Measurements from ENCODE around the gene ASTN2. TPM values are rescaled to one million over a fixed set of nuclear protein-coding genes. Genes with fewer than 3 reads are reported as not detected.

ASTN2 gene
- total and polyA plus RNA-seq, 10 of the 15 experiments (the other 5 are each of a cell fraction or from before 2014, with no cell fraction given), result 1.4 to 15.7 (median 7.0) TPM

DNA sequence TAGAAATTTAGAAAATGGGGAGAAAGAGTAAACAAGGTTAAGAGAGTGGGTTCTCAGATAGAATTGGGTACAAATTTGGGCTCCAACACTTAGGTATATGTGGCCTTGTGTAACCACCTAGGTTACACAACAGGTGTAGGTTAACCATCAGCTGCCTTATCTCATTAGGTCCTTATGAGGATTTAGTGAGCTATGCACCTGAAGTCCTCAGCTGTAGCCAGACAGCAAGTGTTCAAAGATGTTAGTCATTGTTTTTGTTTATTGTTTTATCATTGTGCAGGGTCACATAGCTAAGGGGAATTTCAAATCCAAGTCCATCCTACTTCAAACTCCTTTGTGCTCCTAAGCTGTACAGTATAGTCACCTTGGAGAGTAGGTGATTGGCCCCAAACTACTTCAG is 728.7 kb downstream of the ASTN2 start:
- H3K4me3 ChIP-seq, result peak overlapping the region; percentile 92
- POLR2A ChIA-PET, result interaction anchor here (1.5 kb wide), 1 partner anchor 143 kb away, joined by 3 read pairs; no protein-coding TSS in a partner anchor
- TF ChIP-seq, protein P1, sequence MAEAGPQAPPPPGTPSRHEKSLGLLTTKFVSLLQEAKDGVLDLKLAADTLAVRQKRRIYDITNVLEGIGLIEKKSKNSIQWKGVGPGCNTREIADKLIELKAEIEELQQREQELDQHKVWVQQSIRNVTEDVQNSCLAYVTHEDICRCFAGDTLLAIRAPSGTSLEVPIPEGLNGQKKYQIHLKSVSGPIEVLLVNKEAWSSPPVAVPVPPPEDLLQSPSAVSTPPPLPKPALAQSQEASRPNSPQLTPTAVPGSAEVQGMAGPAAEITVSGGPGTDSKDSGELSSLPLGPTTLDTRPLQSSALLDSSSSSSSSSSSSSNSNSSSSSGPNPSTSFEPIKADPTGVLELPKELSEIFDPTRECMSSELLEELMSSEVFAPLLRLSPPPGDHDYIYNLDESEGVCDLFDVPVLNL (IDR thresholded peaks at IDR 0.05; ENCODE audit: low read depth, low read length), result no peak
- TF ChIP-seq, protein P2, sequence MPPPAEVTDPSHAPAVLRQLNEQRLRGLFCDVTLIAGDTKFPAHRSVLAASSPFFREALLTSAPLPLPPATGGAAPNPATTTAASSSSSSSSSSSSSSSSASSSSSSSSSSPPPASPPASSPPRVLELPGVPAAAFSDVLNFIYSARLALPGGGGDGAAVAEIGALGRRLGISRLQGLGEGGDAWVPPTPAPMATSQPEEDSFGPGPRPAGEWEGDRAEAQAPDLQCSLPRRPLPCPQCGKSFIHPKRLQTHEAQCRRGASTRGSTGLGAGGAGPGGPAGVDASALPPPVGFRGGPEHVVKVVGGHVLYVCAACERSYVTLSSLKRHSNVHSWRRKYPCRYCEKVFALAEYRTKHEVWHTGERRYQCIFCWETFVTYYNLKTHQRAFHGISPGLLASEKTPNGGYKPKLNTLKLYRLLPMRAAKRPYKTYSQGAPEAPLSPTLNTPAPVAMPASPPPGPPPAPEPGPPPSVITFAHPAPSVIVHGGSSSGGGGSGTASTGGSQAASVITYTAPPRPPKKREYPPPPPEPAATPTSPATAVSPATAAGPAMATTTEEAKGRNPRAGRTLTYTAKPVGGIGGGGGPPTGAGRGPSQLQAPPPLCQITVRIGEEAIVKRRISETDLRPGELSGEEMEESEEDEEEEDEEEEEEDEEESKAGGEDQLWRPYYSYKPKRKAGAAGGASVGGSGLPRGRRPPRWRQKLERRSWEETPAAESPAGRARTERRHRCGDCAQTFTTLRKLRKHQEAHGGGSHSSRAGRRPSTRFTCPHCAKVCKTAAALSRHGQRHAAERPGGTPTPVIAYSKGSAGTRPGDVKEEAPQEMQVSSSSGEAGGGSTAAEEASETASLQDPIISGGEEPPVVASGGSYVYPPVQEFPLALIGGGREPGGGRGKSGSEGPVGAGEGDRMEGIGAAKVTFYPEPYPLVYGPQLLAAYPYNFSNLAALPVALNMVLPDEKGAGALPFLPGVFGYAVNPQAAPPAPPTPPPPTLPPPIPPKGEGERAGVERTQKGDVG (CRISPR knock-in tag; IDR thresholded peaks at IDR 0.05), result no peak
- TF ChIP-seq, protein P3, sequence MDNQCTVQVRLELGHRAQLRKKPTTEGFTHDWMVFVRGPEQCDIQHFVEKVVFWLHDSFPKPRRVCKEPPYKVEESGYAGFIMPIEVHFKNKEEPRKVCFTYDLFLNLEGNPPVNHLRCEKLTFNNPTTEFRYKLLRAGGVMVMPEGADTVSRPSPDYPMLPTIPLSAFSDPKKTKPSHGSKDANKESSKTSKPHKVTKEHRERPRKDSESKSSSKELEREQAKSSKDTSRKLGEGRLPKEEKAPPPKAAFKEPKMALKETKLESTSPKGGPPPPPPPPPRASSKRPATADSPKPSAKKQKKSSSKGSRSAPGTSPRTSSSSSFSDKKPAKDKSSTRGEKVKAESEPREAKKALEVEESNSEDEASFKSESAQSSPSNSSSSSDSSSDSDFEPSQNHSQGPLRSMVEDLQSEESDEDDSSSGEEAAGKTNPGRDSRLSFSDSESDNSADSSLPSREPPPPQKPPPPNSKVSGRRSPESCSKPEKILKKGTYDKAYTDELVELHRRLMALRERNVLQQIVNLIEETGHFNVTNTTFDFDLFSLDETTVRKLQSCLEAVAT (IDR thresholded peaks at IDR 0.05), result no peak
- TF ChIP-seq, protein P4, sequence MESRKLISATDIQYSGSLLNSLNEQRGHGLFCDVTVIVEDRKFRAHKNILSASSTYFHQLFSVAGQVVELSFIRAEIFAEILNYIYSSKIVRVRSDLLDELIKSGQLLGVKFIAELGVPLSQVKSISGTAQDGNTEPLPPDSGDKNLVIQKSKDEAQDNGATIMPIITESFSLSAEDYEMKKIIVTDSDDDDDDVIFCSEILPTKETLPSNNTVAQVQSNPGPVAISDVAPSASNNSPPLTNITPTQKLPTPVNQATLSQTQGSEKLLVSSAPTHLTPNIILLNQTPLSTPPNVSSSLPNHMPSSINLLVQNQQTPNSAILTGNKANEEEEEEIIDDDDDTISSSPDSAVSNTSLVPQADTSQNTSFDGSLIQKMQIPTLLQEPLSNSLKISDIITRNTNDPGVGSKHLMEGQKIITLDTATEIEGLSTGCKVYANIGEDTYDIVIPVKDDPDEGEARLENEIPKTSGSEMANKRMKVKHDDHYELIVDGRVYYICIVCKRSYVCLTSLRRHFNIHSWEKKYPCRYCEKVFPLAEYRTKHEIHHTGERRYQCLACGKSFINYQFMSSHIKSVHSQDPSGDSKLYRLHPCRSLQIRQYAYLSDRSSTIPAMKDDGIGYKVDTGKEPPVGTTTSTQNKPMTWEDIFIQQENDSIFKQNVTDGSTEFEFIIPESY (IDR thresholded peaks at IDR 0.05), result no peak
- TF ChIP-seq, protein P5, sequence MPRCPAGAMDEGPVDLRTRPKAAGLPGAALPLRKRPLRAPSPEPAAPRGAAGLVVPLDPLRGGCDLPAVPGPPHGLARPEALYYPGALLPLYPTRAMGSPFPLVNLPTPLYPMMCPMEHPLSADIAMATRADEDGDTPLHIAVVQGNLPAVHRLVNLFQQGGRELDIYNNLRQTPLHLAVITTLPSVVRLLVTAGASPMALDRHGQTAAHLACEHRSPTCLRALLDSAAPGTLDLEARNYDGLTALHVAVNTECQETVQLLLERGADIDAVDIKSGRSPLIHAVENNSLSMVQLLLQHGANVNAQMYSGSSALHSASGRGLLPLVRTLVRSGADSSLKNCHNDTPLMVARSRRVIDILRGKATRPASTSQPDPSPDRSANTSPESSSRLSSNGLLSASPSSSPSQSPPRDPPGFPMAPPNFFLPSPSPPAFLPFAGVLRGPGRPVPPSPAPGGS (IDR thresholded peaks at IDR 0.05; ENCODE audit: borderline replicate concordance, insufficient read depth, low read depth, low read length, poor library complexity, severe bottlenecking), result no peak
- no peak for TF ChIP-seq TARDBP (IDR thresholded peaks at IDR 0.05; ENCODE audit: borderline replicate concordance)
- TF ChIP-seq TAF1 (IDR thresholded peaks at IDR 0.05; ENCODE audit: borderline replicate concordance, low read depth, low read length), result no peak
- TF ChIP-seq, protein P6, sequence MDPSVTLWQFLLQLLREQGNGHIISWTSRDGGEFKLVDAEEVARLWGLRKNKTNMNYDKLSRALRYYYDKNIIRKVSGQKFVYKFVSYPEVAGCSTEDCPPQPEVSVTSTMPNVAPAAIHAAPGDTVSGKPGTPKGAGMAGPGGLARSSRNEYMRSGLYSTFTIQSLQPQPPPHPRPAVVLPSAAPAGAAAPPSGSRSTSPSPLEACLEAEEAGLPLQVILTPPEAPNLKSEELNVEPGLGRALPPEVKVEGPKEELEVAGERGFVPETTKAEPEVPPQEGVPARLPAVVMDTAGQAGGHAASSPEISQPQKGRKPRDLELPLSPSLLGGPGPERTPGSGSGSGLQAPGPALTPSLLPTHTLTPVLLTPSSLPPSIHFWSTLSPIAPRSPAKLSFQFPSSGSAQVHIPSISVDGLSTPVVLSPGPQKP (IDR thresholded peaks at IDR 0.05; ENCODE audit: low read depth, low read length), result no peak
- no peak for TF ChIP-seq BCL11A (IDR thresholded peaks at IDR 0.05; ENCODE audit: low read depth, low read length)
- TF ChIP-seq FOXM1 (IDR thresholded peaks at IDR 0.05; ENCODE audit: low read depth, low read length), result no peak
- no peak for TF ChIP-seq MYC (IDR thresholded peaks at IDR 0.05; ENCODE audit: insufficient read depth, insufficient read length, insufficient replicate concordance, low read length, severe bottlenecking)
- TF ChIP-seq PAX5 (IDR thresholded peaks at IDR 0.05; ENCODE audit: borderline replicate concordance, low read depth, low read length), result no peak

More for the DNA sequence above, 728.7 kb downstream of the ASTN2 start:
- RAD21 ChIA-PET (ENCODE audit: unreplicated experiment), result no interaction called here
- H3K27me3 ChIP-seq (replicated peaks in 1 of 2; ENCODE audit: control insufficient read depth in 2 of 2, insufficient read depth in 2 of 2, low read length in 1 of 2), result no peaks in the 10 kb centered on the region
- H3K4me1 ChIP-seq (ENCODE audit: control insufficient read depth, insufficient read depth, low read length), result peaks cover 1% of the 10 kb centered on the region; the same call in 1 of the 2 replicates
- no peaks in the 10 kb centered on the region for H3K36me3 ChIP-seq (ENCODE audit: control insufficient read depth in 2 of 2, insufficient read depth in 2 of 2, low read length in 1 of 2)
- intact Hi-C loops (cut with micrococcal nuclease; ENCODE audit: unreplicated experiment), result no loop called here
- ATAC-seq (no peak; the same call in 2 of the 3 replicates), FAIRE-seq (no peak), DNase-seq (ENCODE audit: low read depth, low spot score) (no peak)
- no TSS peak for BruUV-seq (replicated peaks)
- SMC1A ChIA-PET (ENCODE audit: uncharacterized antibody, unreplicated experiment), result interaction anchor here (1.4 to 1.7 kb wide), 3 partner anchors 18 to 25 kb away, joined by 3 to 4 read pairs (median 4); no protein-coding TSS in a partner anchor
- H2AFZ ChIP-seq (ENCODE audit: control insufficient read depth, low read depth, low read length), result peak overlapping the region; percentile 98
- peak overlapping the region; percentile 88 for H3K9ac ChIP-seq (ENCODE audit: control insufficient read depth, insufficient read depth, low read length)
- H3K27ac ChIP-seq (ENCODE audit: control insufficient read depth, insufficient read depth), result 0 out of 2 replicates have a peak overlapping the region, but pooled peaks have one; percentile 83
- in situ Hi-C loops (cut with MboI), result no loop called here
- no peaks in the 10 kb centered on the region for H3K9me3 ChIP-seq (replicated peaks; ENCODE audit: control insufficient read depth, insufficient read depth, low read length)
- H4K20me1 ChIP-seq (ENCODE audit: control insufficient read depth, insufficient read depth), result no peaks in the 10 kb centered on the region
- H3K4me2 ChIP-seq (ENCODE audit: control insufficient read depth, insufficient read depth), result peak overlapping the region; percentile 61
- CTCF ChIA-PET, result interaction anchor here (1.2 to 1.6 kb wide), 4 partner anchors 11 to 50 kb away, joined by 3 to 5 read pairs (median 4); no protein-coding TSS in a partner anchor
- H3K79me2 ChIP-seq (ENCODE audit: control insufficient read depth, insufficient read depth, low read length), result peaks cover 42% of the 10 kb centered on the region
